NCI-H226 (cell line): ENCODE measurements around the gene CXCR6.
A peak's percentile ranks its signal among the peaks of the same experiment; 100 is the strongest.

Source experiments
- DNase-seq: peaks from one replicate; pipeline ENCODE4 v3.0.0-alpha.2; 2015

The CXCR6 gene

DNA sequence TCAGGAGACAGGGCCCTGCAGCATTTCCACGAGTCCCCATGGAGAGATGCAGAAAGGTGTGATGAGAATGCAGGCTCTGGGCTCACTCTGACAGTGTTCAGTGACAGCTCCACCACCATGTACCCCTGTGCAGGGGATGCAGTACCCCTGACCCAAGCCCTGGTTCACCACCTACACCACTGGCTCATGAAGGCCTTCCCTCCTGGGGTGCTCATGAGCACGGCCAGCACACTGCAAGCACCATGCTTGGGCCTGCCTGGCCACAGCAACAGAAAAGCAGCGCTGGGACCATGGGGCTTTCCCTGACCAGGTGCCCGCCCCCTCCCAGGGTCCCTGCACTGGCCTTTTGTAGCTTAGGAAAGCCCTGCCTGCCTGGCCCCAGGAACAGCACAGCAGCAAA lies 6.2 kb downstream of the CXCR6 start:
- DNase-seq: no peak

DNA sequence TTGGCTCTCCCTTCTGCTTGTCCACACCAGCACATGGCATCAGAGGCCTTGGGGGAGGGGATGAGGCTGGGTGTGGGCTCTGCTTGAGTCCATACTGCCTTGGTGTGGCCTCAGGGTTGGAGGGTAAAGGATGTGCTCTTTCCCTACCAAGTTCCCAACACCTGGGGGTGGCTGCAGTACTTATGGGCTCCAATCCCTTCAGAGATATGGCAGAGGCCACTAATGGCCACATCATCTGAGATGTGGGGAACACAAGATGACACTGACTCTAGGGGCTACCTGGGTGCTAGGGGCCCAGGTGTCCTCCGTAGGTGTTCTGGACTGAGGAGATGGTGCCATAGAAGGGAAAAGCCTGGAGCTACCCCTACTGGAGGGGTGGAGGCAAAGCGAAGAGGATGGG lies 6.9 kb downstream of the CXCR6 start:
- DNase-seq: no peak

DNA sequence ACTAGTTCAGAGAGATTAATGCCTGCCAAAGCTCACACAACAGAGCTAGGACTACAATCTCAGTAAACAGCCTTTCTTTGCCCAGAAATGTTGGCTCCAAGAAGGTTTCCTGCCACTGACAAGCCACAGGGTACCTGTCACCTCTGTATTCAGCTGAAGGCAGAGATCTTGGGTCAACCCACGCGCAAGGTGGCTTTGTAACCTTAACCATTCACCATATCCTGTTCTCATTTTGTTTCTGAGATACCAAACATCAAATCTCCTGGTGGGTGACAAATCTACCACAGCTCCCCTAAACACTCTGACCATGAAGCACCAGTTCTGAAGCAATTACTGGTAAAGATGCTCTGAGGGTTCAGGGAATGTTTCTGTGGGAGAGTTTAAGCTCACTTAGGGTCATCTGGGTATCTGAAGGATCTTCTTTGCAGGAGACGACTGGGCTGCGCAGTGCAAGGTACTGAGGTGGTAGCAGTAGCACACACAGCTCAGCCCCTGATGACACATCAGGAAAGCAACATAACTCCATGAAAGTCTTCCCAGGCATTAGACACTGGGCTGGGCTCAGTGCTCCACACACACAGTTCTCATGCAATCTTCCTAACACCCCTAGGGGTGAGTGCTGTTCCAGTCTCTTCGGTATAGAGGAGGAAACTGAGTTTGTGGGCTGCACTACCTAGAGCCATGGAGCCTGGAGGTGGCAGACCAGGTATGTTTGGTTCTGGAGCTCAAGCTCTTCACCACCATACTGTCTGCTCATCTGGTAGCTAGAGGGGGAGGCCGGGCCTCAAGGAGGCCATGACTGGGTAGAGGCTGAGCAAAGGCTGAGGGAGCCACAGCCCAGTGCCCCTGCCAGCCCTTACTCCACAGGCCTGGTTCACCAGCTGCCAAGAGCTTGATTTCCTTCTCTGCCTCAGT lies 7.7 kb downstream of the CXCR6 start:
- no peak for DNase-seq

DNA sequence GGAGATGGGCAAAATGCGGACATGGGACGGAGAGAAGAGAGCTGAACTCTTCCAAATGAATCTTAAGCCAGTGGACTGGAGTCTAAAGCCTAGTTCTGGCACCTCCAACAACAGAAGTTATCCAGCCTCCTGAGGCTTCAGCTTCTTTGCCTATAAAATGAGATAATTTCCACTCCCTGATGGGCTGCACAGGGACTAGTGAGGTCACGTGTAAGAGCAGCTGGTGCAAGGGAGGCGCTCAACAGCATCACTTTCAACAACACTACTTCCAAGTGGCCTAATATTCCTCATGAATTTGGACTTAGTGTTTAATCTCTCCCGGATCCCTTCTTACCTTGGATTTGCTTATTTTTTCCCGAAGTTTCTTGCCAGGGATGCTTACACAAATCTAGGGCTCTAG lies 8.7 kb downstream of the CXCR6 start:
- no peak for DNase-seq

DNA sequence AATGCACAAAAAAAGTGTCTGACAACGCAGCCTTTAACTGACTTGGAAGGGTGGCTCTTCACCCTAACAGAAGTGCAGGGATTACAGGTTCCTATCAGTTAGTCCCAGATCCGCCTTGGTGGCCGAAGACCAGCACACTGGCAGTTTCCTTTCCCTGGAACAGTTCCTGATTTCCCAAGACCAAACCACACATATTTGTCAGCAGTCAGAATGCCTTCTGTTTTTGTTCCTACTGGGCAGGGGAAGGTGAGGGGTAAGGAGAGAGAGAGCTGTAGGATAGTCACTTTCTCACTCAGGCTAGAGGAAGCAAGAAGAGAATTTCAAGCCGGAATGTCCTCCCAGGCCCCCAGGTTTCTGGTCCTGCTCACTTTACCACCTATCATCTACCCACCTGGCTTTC lies 9.2 kb downstream of the CXCR6 start:
- no peak for DNase-seq

DNA sequence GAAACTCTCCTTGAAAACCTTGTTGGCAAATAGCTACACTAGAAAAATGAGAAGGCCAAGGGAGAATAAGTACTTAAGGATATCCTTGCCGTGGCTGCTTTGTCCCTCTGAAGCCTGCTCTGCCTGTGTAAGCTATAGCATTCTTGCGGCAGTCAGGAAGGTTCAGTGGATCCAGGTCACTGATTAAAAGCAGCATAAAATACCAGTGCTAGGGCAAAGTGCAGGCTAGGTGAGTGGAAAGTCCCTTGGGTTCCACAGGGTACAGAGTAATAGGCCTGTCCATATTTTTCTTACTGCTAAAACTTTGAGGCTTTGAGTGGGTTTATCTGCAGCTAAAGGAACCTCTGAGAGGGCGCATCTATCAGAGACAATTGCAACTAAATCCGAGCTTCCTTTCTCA lies 10.3 kb downstream of the CXCR6 start:
- no peak for DNase-seq

DNA sequence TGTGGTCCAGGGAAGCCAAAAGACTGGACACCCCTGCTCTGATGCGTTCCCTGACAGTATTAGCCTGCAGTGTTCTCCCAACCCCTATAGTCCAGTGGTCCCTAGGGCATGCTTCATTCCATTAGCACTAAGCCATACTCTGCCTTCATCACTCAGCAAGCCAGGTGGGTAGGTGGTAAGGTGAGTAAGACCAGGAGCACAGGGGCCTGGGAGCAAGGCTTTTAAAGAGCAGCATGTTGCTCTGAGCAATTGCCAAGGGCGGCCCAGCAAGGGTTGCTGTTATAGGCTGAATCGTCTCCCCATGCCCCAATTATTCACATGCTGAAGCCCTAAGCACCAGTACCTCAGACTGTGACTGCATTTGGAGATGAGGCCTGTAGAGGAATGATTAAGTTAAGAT lies 11.0 kb downstream of the CXCR6 start:
- DNase-seq: no peak

DNA sequence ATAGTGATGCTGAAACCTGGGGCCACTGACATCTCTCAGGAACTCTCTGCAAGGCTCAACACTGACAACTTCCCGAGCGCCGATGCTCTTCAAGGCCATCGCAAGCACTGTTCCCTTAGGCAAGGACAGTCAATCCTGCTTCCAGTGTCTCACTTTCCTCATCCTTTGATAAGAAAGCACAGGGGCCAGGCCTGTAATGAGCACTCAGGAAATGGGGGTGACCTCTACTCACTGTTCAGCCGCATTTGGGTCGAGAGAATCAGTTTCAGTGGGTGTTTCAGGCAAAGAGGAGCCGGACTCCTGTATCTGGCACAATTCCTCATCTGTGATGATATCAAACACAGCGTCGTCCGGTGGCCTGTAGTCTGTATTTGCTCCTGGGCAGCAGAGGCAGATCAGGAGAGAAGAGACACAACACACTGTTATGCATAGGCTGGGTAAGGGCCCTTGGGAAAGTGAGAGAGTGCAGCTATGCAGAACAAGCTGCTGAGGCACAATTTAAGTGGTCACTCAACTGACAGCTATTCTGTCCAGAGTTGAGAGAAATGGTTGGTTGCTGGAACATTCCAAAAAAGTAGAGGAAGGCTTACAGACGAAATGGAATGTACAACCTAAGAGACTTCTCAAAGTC lies 11.9 kb downstream of the CXCR6 start:
- no peak for DNase-seq

DNA sequence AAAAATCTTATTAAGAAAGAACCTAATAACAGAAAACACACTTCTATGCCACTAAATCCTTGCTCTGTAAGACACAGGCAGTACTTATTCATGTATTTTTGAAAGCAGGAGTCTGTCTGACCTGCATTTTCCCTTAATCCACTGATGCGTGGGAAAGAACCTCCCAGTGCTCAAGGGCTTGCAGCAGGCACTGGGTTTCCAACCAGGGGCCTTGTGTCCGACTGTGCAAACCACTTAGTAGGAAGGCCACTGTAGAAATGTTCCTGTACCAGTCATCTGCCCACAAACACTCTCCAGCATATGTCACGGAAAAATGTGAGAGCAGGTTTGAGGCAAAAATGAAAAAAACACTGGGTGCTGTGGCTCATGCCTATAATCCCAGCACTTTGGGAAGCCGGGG lies 12.4 kb downstream of the CXCR6 start:
- DNase-seq: no peak

DNA sequence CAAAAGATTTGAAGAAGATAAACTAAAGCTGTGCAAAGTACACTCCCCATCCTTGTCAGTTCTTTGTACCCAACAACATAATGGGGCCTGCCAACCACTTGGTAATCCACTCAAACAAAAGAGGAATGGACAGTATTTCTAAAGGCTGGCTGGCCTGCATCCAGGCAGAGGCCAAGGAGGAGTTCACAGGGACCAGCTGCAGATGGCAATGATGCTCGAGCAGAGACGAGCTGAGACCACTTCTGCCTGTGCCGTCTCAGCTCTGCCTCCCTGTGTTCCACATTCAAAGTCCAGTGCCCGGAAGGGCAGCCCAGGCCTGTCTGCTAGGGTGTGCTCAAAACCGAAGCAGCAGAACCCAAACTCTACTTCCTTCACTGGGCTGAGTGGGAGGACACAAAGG lies 14.3 kb downstream of the CXCR6 start:
- no peak for DNase-seq

DNA sequence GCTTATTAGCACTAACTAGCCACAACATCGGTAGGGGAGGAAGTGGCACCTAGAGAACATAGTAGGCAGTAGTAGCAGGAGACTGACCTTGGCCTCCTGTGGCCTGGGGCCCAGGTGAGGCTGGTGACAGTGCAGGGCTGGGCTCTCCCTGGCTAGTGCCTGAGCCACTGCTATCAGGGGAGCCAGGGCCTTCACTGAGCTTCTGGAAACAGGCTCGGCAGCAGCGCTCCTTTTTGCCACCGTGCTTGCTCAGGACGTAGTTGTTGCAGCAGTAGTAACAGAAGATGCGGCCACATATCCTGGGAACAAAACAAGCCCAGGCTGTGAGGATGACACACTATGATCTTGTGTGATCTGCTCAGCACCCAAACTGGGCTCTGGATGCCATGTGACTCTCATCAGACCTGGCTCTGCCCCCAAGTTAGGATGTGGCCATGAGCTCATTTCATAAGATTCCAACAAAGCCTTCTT lies 15.1 kb downstream of the CXCR6 start:
- no peak for DNase-seq

DNA sequence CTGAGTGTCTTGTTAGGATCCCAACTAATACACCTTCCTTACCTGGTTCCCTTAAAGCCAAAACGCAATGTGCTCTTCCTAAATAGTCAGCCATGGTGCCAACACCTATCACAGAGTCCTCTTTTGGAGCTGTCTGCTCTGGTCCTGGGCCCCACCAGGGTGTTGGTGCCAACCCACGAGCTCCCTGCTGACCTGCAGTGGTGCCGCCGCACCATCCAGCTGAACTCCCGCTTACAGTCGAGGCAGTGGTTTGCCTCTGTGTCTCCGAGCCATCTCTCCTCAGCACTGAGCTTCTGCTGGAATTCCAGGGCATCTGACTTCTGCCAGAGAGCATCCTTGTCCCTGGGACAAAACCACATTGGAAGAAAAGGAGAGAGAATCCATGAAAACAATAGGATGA lies 15.9 kb downstream of the CXCR6 start:
- no peak for DNase-seq

DNA sequence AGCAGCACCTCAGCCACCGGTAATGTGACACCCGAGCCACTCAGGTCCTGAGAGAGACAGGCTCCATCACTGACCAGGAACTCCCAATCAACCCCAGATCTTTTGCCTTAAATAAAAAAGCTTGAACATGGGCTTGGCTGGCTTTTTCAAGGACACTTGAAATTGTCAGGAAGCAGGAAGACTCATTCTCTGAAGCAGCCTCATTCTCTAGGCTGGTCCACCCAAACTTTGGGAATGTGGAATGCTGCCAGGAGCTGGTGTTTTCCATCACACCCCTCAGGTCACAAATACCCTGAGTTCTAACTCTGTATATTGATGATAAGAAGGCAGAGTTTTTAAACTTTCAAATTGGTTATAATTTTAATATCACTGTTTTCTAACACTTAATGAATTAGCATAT lies 17.0 kb downstream of the CXCR6 start:
- no peak for DNase-seq

DNA sequence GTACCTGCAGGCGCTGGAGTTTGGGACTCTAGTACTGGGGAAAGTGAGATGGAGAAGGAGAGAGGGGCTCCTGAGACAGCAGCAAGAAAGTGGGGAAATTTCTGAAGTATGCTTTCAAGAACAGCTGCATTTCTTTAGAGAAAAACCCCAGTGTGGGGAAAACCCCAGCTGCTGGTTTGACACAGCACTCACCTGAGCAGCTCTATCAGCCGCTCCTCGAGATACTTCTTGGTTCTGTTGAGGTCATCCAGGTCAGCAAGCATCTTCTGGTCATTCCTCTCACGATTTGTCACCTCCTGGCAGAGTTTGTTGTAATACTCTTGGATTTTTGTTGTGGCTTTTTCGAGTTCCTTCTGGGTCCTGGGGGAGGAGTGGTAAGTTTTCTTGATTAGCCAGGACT lies 18.8 kb downstream of the CXCR6 start:
- no peak for DNase-seq

DNA sequence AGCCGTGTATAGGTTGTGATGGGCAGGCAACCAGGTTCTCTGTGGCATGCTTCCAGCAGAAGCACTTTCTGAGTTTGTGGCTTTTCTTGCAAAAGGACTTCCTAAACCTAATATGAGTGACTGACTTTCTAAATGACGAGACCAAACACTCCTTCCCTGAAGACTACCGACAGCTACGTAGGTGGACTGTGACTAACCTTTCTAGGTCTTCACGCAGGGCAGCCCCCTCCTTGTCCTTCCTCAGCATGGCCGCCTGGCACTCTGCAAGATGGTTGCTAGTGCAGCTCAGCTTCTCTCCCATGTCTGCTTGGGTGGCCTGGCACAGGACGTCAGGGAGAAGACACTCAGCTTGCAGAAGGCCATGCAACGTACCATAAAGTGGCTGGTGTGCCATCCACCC lies 20.9 kb downstream of the CXCR6 start:
- no peak for DNase-seq

DNA sequence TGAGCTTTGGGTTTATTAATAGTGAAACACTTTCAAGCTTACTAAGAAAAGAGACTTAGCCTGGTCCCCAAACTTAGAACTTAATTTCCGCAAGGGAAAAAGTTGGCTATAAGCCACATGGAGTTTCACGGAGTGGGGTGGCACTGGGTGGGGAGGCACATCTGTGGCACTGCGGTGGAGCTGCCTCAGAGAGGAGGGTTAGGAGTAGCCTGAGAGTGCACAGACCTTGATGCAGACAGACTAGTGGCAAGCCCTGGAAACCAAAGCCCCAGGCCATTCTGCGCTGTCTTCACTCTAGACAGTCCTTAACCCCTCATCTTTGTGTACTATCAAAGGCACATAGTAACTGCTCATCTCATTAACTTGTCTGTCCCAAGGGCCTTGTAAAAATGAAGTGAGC lies 22.0 kb downstream of the CXCR6 start:
- DNase-seq: no peak

DNA sequence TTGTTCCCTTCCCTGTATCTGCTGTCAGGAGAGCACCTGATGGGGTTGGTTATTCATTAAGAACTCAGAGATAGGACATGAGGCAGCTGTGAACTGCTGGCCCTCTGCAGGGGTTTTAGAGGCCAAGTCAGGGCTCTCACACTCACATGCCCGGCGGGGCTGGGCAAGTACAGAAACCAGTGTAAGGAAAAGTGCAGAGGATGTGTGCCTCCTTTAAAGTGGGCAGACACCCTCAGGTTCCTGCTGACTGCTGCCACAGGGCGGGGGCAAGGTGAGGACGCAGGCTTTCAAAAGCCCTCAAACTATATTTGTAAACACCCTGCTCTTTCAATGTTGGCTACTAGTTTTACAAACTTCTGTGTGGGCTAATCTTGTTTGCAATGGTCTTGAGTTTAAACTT lies 22.4 kb downstream of the CXCR6 start:
- no peak for DNase-seq

DNA sequence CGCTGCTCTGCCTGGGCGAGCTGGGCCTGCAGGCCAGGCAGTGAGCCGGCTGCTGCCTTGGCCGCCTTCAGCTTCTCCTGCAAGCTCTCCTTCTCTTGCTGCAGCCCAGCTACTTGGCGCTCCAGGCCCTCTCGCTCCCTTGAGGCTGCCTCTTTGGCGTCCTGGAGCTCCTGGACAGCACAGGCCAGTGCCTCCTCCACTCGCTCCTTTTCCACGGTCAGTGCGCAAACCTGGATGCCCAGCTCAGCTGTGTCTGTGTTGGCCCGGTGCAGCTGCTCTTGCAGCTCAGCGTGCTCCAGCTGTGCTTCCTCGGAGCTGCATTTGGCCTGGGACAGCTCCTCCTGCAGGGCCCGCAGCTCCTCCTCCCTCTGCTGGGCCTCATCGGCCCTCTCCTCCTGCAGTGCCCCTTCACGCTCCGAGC lies 23.1 kb downstream of the CXCR6 start:
- DNase-seq: no peak

DNA sequence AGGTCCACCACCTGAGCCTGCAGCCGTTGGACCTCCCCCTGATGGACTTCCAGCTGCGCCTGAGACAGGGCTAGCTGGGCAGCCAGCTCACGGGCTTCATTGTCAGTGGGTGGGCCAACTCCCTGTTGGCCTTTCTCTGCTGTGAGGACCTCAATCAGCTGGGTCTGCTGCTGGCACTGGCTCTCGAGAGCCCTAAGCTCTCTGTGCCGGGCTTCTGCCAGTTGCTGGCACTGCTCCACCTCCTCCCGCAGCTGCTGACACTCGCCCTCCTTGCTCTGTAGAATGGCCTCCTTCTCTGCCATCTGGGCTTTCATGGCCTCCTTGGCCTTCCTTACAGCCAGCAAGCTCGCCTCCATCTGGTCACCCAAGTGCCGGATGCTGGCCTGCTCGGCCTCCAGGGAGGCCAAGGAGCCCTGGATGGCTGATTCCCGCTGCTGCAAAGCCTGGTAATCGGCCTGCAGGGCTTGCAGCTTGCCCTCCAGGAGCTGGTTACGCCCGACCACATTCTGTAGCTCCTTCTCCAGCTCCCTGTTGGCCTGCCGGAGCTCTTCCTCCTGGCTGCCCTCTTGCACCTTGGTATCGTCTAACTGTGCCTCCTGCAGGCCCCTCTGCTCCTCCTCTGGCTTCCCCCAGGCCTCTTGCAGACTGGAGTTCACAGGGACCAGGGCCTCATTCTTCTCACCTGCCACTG lies 23.8 kb downstream of the CXCR6 start:
- no peak for DNase-seq

DNA sequence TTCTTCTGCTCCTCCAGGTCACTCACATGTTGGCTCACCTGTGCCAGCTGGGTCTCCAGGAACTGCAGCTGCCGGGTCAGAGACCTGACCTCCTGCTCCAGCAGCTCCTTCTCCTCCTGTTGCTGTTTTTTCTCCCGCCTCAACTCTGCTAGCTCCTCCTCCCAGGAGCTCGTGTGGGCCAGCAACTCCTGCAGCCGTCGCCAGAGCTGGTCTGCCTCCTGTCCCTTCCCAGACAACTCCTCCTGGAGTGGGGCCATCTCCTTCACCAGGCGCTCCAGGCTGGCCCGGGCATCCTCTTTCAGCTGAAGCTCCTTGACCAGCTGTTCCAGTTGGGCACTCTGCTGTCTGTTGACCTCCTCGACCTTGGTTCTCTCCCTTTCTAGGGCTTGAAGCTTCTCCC lies 24.5 kb downstream of the CXCR6 start:
- DNase-seq: no peak

DNA sequence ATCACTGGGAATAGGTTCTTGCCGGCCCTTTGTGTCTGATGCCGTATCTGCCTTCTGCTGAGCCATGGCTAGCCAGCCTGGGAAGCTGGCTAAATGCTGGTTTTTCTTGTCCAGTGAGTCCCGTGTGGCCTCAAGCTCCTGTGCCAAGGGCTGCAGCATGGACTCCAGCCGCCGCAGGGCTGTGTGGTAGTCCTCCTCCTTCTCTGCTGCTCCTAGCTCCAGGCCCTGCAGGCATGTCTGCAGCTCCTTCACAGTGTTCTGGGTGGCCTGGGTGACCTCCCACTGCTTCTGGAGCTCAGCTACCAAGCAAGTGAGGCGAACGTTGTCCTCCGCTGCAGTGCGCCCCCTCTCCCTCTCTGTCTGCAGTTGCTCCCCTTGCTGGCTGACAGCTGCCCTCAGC lies 24.9 kb downstream of the CXCR6 start:
- DNase-seq: no peak

DNA sequence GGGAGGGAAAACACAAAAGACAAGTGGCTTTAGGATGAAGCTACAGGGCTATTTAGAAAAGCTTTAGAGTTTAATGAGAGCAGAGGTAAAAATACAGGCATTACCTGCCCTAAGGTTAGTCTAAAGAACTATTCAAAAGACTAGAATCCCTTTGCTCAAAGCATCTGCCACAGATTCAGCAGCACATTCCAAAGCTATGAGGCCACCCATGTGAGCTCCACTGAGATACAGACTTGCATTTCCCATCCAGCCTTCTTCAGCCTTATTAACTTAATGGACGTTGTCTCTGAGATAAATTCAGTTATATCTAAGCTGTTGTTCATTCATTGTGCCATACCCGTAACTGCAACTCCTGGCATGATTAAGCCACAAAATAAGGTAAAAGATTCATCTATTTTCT lies 25.4 kb downstream of the CXCR6 start:
- peak; percentile 11 for DNase-seq

DNA sequence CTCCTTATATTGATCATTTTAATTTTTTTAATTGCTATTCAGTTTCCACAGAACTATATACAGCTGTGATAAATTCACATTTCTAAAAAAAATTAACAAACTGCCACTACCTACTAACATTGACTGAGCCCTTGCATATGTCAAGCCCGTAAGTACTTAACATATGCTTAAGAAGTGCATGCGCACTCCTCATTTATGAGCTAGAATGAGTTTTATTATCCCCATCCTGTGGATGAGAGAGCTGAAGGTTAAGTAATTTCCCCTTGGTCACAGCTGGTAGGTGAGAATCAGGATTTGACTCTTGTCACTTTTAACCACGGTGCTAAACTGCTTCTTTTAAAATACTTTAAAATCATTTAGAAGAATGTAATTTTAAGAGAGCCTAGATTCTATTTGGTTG lies 25.9 kb downstream of the CXCR6 start:
- DNase-seq: no peak

DNA sequence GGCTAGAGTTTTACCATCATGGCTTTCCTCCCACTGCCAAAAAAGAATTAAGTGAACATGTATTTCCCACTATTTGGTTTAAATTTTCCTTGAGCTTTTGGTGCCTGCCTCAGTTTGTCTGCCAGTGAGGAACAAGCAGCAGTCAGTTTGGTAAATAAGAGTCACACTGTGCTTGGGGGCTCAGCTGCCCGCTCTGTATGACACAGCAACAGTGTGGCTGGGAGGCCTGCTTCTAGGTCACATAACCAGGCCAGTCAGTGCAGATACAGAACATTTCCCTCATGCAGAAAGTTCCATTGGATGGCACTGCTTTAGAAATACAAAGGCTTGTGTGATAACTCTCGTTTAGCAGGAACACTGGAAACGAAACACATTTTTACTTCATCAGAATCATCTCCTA lies 26.7 kb downstream of the CXCR6 start:
- DNase-seq: no peak
